OCI-LY1 (cell line): ENCODE measurements around the gene SYNJ1.

Experiments used
- H2AFZ ChIP-seq: fragments of 200-600 bp; sonication (generic), shearing (Covaris generic); 2 replicates; pipeline ENCODE4 v1.6.0; 2014; ENCODE audit warnings: antibody characterized with exemption, mild to moderate bottlenecking, low read length
- H3F3A ChIP-seq: fragments of 200-600 bp; sonication (generic), shearing (Covaris generic); 2 replicates; pipeline ENCODE4 v1.6.0; 2014; ENCODE audit warnings: mild to moderate bottlenecking, antibody characterized with exemption, low read length, moderate library complexity; ENCODE audit not compliant: insufficient read depth
- H3K27ac ChIP-seq: fragments of 200-600 bp; sonication (generic); 2 replicates; pipeline ENCODE4 v1.5.1; 2014; ENCODE audit warnings: low read length, mixed run types, mild to moderate bottlenecking, low read depth; ENCODE audit not compliant: poor library complexity, severe bottlenecking
- H3K27me3 ChIP-seq: fragments of 200-600 bp; sonication (generic); 2 replicates; pipeline ENCODE4 v1.6.0; 2014; ENCODE audit warnings: antibody characterized with exemption, mild to moderate bottlenecking, low read length, moderate library complexity; ENCODE audit not compliant: insufficient read depth
- H3K36me3 ChIP-seq: fragments of 200-600 bp; sonication (generic); 2 replicates; pipeline ENCODE4 v1.6.1; 2014; ENCODE audit warnings: mild to moderate bottlenecking, antibody characterized with exemption, low read length, moderate library complexity, mixed read lengths; ENCODE audit not compliant: insufficient read depth
- H3K4me1 ChIP-seq: fragments of 200-600 bp; sonication (generic); 2 replicates; pipeline ENCODE4 v1.5.1; 2014; ENCODE audit warnings: mild to moderate bottlenecking, low read length, moderate library complexity; ENCODE audit not compliant: insufficient read depth, severe bottlenecking
- H3K4me2 ChIP-seq: fragments of 200-600 bp; sonication (generic), shearing (Covaris generic); 2 replicates; pipeline ENCODE4 v1.6.1; 2014; ENCODE audit warnings: low read length
- H3K4me3 ChIP-seq: fragments of 200-600 bp; sonication (generic); 2 replicates; pipeline ENCODE4 v1.5.1; 2014; ENCODE audit warnings: low read length, low read depth, mild to moderate bottlenecking, mixed read lengths; ENCODE audit not compliant: poor library complexity, severe bottlenecking
- H3K79me2 ChIP-seq: fragments of 200-600 bp; shearing (Covaris generic); 2 replicates; pipeline ENCODE4 v1.6.1; 2016; ENCODE audit warnings: mixed run types, low read length, mixed read lengths; ENCODE audit not compliant: insufficient read depth
- H3K9ac ChIP-seq: fragments of 200-600 bp; sonication (generic), shearing (Covaris generic); 2 replicates; pipeline ENCODE4 v1.6.1; 2014; ENCODE audit warnings: mild to moderate bottlenecking, low read length, mixed read lengths
- H3K9me2 ChIP-seq: fragments of 200-600 bp; sonication (generic), shearing (Covaris generic); 2 replicates; pipeline ENCODE4 v1.6.1; 2014; ENCODE audit warnings: low read depth, mild to moderate bottlenecking, low read length, mixed read lengths
- H3K9me3 ChIP-seq: fragments of 200-600 bp; shearing (Covaris generic); 2 replicates; pipeline ENCODE4 v1.6.1; 2014; ENCODE audit warnings: low read length, mixed read lengths
- H4K20me1 ChIP-seq: fragments of 200-600 bp; sonication (generic), shearing (Covaris generic); 2 replicates; pipeline ENCODE4 v1.6.0; 2016; ENCODE audit warnings: mild to moderate bottlenecking, low read length; ENCODE audit not compliant: insufficient read depth
- CTCF ChIP-seq: fragments of 200-600 bp; sonication (generic), shearing (Covaris generic); IDR thresholded peaks from 2 replicates; pipeline ENCODE4 v1.5.1; 2017; ENCODE audit warnings: mild to moderate bottlenecking, antibody characterized with exemption, low read length, moderate library complexity, mixed read lengths
- EZH2 ChIP-seq: fragments of 200-600 bp; sonication (generic), shearing (Covaris generic); IDR thresholded peaks from 2 replicates; pipeline ENCODE4 v1.8.0; 2017; ENCODE audit warnings: borderline replicate concordance, mixed run types, mild to moderate bottlenecking, antibody characterized with exemption, low read length, moderate library complexity, mixed read lengths

Gene SYNJ1

GRCh38 chr21:32733990-32734613, 6.3 kb upstream of the SYNJ1 start:
- H3K9me3 ChIP-seq, result no peaks in the 10 kb centered on the region

GRCh38 chr21:32733356-32733755, 5.5 kb upstream of the SYNJ1 start:
- Histone ChIP-seq H3K79me2 (no peaks in the 10 kb centered on the region), H2AFZ (no peak overlapping the region), H3K4me2 (no peak overlapping the region), H3K9ac (no peak overlapping the region), H3K9me3 (no peaks in the 10 kb centered on the region), H3K36me3 (peaks cover 54% of the 10 kb centered on the region), H3K4me3 (no peak overlapping the region), H3K27ac (no peak overlapping the region), H3F3A (no peaks in the 10 kb centered on the region), H3K4me1 (peaks cover 6% of the 10 kb centered on the region), H3K9me2 (no peaks in the 10 kb centered on the region), H4K20me1 (no peaks in the 10 kb centered on the region), H3K27me3 (no peaks in the 10 kb centered on the region)
- TF ChIP-seq EZH2 (no peak), CTCF (no peak)

More at GRCh38 chr21:32733990-32734613, 6.3 kb upstream of the SYNJ1 start:
- Histone ChIP-seq H2AFZ (no peak overlapping the region), H3K36me3 (peaks cover 61% of the 10 kb centered on the region), H4K20me1 (no peaks in the 10 kb centered on the region), H3K4me1 (no peaks in the 10 kb centered on the region), H3K4me2 (no peak overlapping the region), H3K27ac (no peak overlapping the region), H3K9me2 (no peaks in the 10 kb centered on the region), H3K4me3 (no peak overlapping the region), H3K79me2 (no peaks in the 10 kb centered on the region), H3K9ac (no peak overlapping the region), H3F3A (no peaks in the 10 kb centered on the region), H3K27me3 (no peaks in the 10 kb centered on the region)
- no peak for TF ChIP-seq EZH2
- TF ChIP-seq CTCF, result no peak

DNA sequence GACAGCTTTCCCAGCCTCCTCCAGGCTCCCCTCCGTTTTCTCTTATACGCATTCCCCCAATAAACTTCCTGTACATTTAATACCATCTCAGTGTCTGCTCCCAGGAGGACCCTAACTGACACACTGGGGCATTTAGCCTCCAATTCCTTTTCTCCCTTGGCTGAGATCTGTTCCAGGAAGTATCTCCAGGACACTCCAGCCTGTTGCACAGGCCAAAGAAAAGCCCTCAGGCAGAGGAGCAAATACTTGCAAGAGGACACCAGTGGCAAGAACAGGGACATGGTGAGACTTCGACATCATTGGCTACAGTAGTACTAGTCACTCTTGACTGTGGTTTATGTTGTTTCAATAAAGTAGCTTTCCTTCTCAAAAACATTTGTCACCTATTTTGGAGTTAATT, 4.7 kb upstream of the SYNJ1 start:
- Histone ChIP-seq H3K4me3 (no peak overlapping the region), H3K9me2 (no peaks in the 10 kb centered on the region), H3K4me1 (peaks cover 8% of the 10 kb centered on the region), H2AFZ (no peak overlapping the region), H3F3A (no peaks in the 10 kb centered on the region), H3K36me3 (peaks cover 47% of the 10 kb centered on the region), H3K27ac (no peak overlapping the region), H3K9ac (no peak overlapping the region), H3K4me2 (no peak overlapping the region), H3K9me3 (no peaks in the 10 kb centered on the region), H4K20me1 (no peaks in the 10 kb centered on the region), H3K79me2 (no peaks in the 10 kb centered on the region), H3K27me3 (no peaks in the 10 kb centered on the region)
- no peak for TF ChIP-seq CTCF
- no peak for TF ChIP-seq EZH2
